Measurements from ENCODE around the gene ITPK1.

GRCh38 chr14:92922883-92923743 lies 192.6 kb downstream of the ITPK1 start, which contains the start of gene CHGA:
- TF ChIP-seq, protein P1, sequence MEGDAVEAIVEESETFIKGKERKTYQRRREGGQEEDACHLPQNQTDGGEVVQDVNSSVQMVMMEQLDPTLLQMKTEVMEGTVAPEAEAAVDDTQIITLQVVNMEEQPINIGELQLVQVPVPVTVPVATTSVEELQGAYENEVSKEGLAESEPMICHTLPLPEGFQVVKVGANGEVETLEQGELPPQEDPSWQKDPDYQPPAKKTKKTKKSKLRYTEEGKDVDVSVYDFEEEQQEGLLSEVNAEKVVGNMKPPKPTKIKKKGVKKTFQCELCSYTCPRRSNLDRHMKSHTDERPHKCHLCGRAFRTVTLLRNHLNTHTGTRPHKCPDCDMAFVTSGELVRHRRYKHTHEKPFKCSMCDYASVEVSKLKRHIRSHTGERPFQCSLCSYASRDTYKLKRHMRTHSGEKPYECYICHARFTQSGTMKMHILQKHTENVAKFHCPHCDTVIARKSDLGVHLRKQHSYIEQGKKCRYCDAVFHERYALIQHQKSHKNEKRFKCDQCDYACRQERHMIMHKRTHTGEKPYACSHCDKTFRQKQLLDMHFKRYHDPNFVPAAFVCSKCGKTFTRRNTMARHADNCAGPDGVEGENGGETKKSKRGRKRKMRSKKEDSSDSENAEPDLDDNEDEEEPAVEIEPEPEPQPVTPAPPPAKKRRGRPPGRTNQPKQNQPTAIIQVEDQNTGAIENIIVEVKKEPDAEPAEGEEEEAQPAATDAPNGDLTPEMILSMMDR (IDR thresholded peaks at IDR 0.05), result no peak
- no peak for TF ChIP-seq POLR2A (IDR thresholded peaks at IDR 0.05)

Measured in thyroid gland (tissue), 4 donors.